H1 (cell line): Measurements from ENCODE around the gene NOL9. TPM values are rescaled to one million over a fixed set of nuclear protein-coding genes. Genes with fewer than 3 reads are reported as not detected.

Experiments
- ASH2L ChIP-seq: fragments of 200-600, 300-600 bp; sonication (generic); IDR thresholded peaks from one replicate; pipeline ENCODE4 v1.7.1; 2017; ENCODE audit warnings: low read length
- CHD1 ChIP-seq: IDR thresholded peaks from 2 replicates; pipeline ENCODE4 v1.6.1; 2012; ENCODE audit warnings: low read depth, low read length, improper control_type of control experiment
- CTBP2 ChIP-seq: IDR thresholded peaks from 2 replicates; pipeline ENCODE4 v1.7.0; 2011; ENCODE audit warnings: borderline replicate concordance, mild to moderate bottlenecking, moderate library complexity, mixed read lengths, low read length; ENCODE audit not compliant: insufficient read depth, insufficient read length
- EP300 ChIP-seq, 2 experiments: IDR thresholded peaks; 1 replicate in 1 of 2; 2 replicates in 1 of 2; pipeline ENCODE4 v1.6.1; 2011 to 2012; ENCODE audit warnings: low read depth in 2 of 2, low read length in 2 of 2, mild to moderate bottlenecking in 2 of 2, borderline replicate concordance in 1 of 2, inconsistent platforms in 1 of 2, moderate library complexity in 1 of 2
- KDM4A ChIP-seq: IDR thresholded peaks from one replicate; pipeline ENCODE4 v1.7.1; 2012; ENCODE audit warnings: low read depth, mild to moderate bottlenecking, moderate library complexity, low read length, inconsistent platforms; ENCODE audit not compliant: severe bottlenecking
- POLR2A ChIP-seq, 2 experiments: IDR thresholded peaks; 1 replicate in 1 of 2; 2 replicates in 1 of 2; pipeline ENCODE4 v1.6.1; 2011; ENCODE audit warnings: low read depth in 2 of 2, low read length in 2 of 2, mild to moderate bottlenecking in 2 of 2; ENCODE audit errors: control extremely low read depth in 1 of 2
- RBBP5 ChIP-seq: IDR thresholded peaks from 2 replicates; pipeline ENCODE4 v1.7.1; 2012; ENCODE audit warnings: low read depth, mild to moderate bottlenecking, inconsistent platforms, low read length, moderate library complexity, borderline replicate concordance
- SIRT6 ChIP-seq: IDR thresholded peaks from one replicate; pipeline ENCODE4 v1.7.1; 2012; ENCODE audit warnings: low read length, inconsistent platforms
- TAF1 ChIP-seq: IDR thresholded peaks from 2 replicates; pipeline ENCODE4 v1.6.1; 2011; ENCODE audit warnings: mild to moderate bottlenecking, low read depth, low read length
- TAF7 ChIP-seq: optimal IDR thresholded peaks from 2 replicates; pipeline ENCODE3; 2011; ENCODE audit warnings: low read depth, mild to moderate bottlenecking, inconsistent platforms, low read length, moderate library complexity, borderline replicate concordance
- polyA plus RNA-seq, 7 experiments: library from polyadenylated mRNA; depleted of rRNA in 3 of 7; stranded (reverse) in 5 of 7; unstranded in 2 of 7; fragments of >200 nt in 5 of 7; fragments of 200-250 nt in 2 of 7; gene quantifications; 1 replicate in 5 of 7; 2 replicates in 1 of 7; 4 replicates in 1 of 7; pipeline versions ENCODE4 v1.2.1 to v1.2.3, GENCODE V29; 2011 to 2013; ENCODE audit warnings: missing spikeins in 2 of 7, mixed read lengths in 2 of 7
- total RNA-seq: library from RNA; stranded (reverse); fragmentation: NEBNext Ultra II Directional; extraction: Animal tissue kit (Norgen Biotek cat#: 25700); gene quantifications from 2 replicates; pipeline ENCODE4 v1.2.1, GENCODE V29; 2021

Gene NOL9
- total and polyA plus RNA-seq, 2 of the 8 experiments (the other 6 are each of a cell fraction or from before 2014, with no cell fraction given): 17.1 to 38.1 TPM

DNA sequence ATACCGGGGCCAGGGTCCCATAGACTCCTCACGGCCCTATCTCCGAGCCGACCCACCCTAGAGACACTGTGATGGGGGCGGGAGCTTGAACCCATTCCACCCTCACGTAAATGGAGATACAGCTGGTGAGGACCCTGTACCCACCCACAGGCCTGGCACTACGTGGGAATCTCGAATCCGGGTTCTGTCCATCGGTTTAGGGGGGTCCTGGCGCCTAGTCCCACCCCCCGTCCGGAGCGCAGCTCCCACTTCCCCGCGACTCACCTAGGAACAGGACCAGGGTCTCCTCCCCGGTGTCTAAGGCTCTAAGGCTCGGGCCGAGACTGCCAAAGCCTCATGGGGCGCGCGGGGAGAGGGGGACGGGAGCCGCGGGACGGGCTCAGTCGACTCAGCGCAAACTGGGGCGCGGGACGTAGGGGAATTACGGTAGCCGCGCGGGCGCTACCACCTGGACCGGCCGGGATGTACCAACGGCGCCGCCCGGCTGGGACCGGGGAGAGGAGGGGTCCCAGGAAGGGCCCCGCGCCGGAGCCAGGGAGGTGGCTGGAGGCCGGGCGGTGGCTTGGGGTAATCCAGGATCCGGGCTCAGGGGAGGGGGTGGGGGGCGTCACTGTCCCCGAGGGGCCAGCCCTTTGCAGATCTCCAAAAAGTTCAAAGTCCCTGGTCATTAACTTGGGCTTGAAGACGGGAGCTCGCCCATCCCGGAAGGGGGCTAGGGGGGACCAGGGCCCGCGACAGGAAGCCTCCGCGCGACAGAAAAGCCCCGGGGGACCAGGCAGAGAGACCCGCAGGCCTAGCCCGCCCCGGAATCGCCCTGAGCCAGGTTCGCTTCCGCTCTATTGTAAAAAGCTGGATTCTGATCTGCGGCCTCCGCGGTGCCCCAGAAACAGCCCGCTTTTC is 63.9 kb downstream of the NOL9 start (continued):
- peak in 1 of 2 experiments; percentile 97; a peak in 1 of 3 replicates for TF ChIP-seq EP300 (IDR thresholded peaks at IDR 0.05; ENCODE audit: borderline replicate concordance in 1 of 2, low read depth in 2 of 2, low read length in 2 of 2)
- TF ChIP-seq TAF1: peak; percentile 26; the same call in 1 of the 2 replicates
- TF ChIP-seq TAF7: no peak
- TF ChIP-seq POLR2A (IDR thresholded peaks at IDR 0.05; ENCODE audit: control extremely low read depth in 1 of 2, low read depth in 2 of 2, low read length in 2 of 2): peak in 1 of 2 experiments; percentile 25; a peak in 1 of 3 replicates
- peak; percentile 64 for TF ChIP-seq KDM4A
- no peak for TF ChIP-seq SIRT6
- TF ChIP-seq ASH2L: no peak
- TF ChIP-seq RBBP5: peak; percentile 54; the same call in 1 of the 2 replicates
- peak; percentile 55; the same call in 1 of the 2 replicates for TF ChIP-seq CHD1
- TF ChIP-seq CTBP2: peak; percentile 29
